ENCODE data around the gene PREX1.

DNA sequence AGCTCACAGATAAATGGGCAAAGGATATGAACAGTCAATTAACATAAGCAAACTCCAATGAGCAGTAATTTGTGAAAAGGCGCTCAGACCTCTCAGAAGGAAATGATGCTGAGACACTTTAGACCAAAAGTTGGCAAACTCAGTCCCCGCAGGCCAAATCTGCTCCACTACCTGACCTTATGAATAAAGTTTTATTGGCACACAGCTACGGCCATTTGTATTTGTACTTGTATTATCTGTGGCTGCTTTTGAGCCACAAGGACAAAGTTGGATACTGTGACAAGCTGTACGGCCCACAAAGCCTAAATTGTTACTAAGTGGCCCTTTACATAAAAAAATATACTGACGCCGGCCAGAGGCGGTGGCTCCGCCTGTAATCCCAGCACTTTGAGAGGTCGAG, 167.0 kb downstream of the PREX1 start:
- TF ChIP-seq CTCF (IDR thresholded peaks at IDR 0.05) (no peak), POLR2A (IDR thresholded peaks at IDR 0.05) (no peak), EP300 (IDR thresholded peaks at IDR 0.05) (no peak), POLR2AphosphoS5 (IDR thresholded peaks at IDR 0.05) (no peak)
